ENCODE data around the gene CEP162.

The CEP162 gene

DNA sequence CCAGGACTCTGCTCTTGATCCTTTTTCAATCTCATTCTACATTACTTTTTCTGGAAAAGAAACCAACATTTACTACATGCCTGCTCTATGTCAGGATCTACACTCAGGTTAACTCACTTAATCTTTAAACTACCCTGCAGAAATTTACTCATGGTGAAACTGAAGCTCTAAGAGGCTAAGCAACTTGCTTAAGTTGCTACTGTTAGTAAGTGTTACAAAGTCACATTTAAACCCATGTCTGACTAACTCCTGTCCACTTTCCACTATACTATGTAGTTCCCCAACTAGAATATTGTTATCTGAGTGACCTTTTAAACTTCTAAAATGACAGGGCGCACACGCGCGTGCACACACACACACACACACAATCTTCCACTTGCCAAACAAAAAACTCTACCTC lies 5.0 kb downstream of the CEP162 start:
- H3K36me3 ChIP-seq (ENCODE audit: low read length) = no peaks in the 10 kb centered on the region
- 0 out of 2 replicates have a peak, but pooled peaks cover 3% of the 10 kb centered on the region for H3K79me2 ChIP-seq (ENCODE audit: insufficient read depth, low read length)
- H3K27ac ChIP-seq (ENCODE audit: low read depth, low read length) = no peak overlapping the region
- H3K4me2 ChIP-seq (ENCODE audit: low read depth, low read length, poor library complexity, severe bottlenecking) = no peak overlapping the region
- no peaks in the 10 kb centered on the region for H3F3A ChIP-seq (ENCODE audit: insufficient read depth)
- no peaks in the 10 kb centered on the region for H3K9me2 ChIP-seq (replicated peaks; ENCODE audit: insufficient read depth, low read length)
- TF ChIP-seq EZH2phosphoT487 (conservative IDR thresholded peaks at IDR 0.05; ENCODE audit: low read length) = no peak
- TF ChIP-seq, protein P1, sequence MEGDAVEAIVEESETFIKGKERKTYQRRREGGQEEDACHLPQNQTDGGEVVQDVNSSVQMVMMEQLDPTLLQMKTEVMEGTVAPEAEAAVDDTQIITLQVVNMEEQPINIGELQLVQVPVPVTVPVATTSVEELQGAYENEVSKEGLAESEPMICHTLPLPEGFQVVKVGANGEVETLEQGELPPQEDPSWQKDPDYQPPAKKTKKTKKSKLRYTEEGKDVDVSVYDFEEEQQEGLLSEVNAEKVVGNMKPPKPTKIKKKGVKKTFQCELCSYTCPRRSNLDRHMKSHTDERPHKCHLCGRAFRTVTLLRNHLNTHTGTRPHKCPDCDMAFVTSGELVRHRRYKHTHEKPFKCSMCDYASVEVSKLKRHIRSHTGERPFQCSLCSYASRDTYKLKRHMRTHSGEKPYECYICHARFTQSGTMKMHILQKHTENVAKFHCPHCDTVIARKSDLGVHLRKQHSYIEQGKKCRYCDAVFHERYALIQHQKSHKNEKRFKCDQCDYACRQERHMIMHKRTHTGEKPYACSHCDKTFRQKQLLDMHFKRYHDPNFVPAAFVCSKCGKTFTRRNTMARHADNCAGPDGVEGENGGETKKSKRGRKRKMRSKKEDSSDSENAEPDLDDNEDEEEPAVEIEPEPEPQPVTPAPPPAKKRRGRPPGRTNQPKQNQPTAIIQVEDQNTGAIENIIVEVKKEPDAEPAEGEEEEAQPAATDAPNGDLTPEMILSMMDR (IDR thresholded peaks at IDR 0.05; ENCODE audit: insufficient read depth, low read length, poor library complexity, severe bottlenecking) = no peak
- H2AFZ ChIP-seq (ENCODE audit: low read depth, low read length, severe bottlenecking) = no peak overlapping the region
- no peak overlapping the region for H3K9ac ChIP-seq (ENCODE audit: low read length)
- no peaks in the 10 kb centered on the region for H3K9me3 ChIP-seq (ENCODE audit: insufficient read depth, low read length)
- no peak overlapping the region for H3K4me3 ChIP-seq (ENCODE audit: insufficient read depth, low read length, poor library complexity, severe bottlenecking)
- no peaks in the 10 kb centered on the region for H4K20me1 ChIP-seq (ENCODE audit: low read depth, low read length)
- H3K27me3 ChIP-seq (ENCODE audit: low read length) = no peaks in the 10 kb centered on the region

DNA sequence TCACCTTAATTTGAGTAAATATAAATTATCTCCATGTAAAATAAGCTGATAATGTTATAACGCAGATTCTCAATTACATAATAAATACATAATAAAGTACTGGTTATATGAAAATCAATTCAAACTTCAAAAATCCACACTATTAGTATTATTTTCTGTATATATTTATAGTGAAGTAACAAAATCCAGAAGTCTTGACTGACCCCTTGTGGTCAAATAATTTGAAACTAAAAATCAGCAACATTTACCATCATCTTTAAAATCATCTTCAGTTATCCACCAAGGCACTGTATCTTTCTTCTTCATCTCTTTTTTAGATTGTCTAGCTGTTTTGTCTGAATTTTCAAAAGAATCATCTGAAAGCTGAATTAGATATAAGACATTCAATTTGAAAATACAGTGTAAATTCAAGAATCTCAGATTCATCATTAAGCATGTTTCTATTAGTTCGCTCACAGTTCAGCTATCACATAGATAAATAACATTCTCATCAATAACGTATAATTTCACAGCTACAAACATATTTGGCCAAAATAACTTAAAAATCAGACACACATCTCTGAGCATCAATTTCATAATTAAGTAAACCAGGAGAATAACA lies 6.5 kb downstream of the CEP162 start:
- no peak overlapping the region for H3K9ac ChIP-seq (ENCODE audit: low read length)
- H3K9me3 ChIP-seq (ENCODE audit: insufficient read depth, low read length) = no peaks in the 10 kb centered on the region
- no peak overlapping the region for H3K4me2 ChIP-seq (ENCODE audit: low read depth, low read length, poor library complexity, severe bottlenecking)
- H2AFZ ChIP-seq (ENCODE audit: low read depth, low read length, severe bottlenecking) = no peak overlapping the region
- H3K4me3 ChIP-seq (ENCODE audit: insufficient read depth, low read length, poor library complexity, severe bottlenecking) = no peak overlapping the region
- no peaks in the 10 kb centered on the region for H3F3A ChIP-seq (ENCODE audit: insufficient read depth)
- no peaks in the 10 kb centered on the region for H3K79me2 ChIP-seq (ENCODE audit: insufficient read depth, low read length)
- no peaks in the 10 kb centered on the region for H3K36me3 ChIP-seq (ENCODE audit: low read length)
- no peaks in the 10 kb centered on the region for H3K9me2 ChIP-seq (replicated peaks; ENCODE audit: insufficient read depth, low read length)
- no peaks in the 10 kb centered on the region for H4K20me1 ChIP-seq (ENCODE audit: low read depth, low read length)
- TF ChIP-seq EZH2phosphoT487 (conservative IDR thresholded peaks at IDR 0.05; ENCODE audit: low read length) = no peak
- TF ChIP-seq, protein P1 (IDR thresholded peaks at IDR 0.05; ENCODE audit: insufficient read depth, low read length, poor library complexity, severe bottlenecking) = peak; percentile 31
- H3K27me3 ChIP-seq (ENCODE audit: low read length) = no peaks in the 10 kb centered on the region
- H3K27ac ChIP-seq (ENCODE audit: low read depth, low read length) = no peak overlapping the region

DNA sequence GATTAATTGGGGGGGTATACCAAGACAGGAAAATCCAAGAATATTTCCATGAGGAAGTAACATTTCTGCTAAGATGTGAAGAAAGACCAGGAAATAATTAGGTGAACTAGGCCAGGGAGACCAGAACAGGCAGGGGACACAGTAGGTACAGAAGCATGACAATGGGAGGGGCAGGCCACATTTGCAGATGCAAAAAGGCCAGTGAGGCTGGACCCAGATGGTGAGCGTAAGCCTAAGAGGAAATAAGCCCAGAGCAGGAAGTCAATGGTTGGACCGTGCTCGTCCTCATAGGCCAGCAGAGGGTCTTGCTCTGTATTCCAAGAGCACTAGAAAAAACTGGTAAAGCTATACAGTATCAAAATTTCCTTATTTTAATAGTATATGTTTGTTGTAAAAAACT lies 9.4 kb downstream of the CEP162 start:
- no peak overlapping the region for H3K4me3 ChIP-seq (ENCODE audit: insufficient read depth, low read length, poor library complexity, severe bottlenecking)
- H3K27ac ChIP-seq (ENCODE audit: low read depth, low read length) = no peak overlapping the region
- no peaks in the 10 kb centered on the region for H3F3A ChIP-seq (ENCODE audit: insufficient read depth)
- H3K79me2 ChIP-seq (ENCODE audit: insufficient read depth, low read length) = no peaks in the 10 kb centered on the region
- no peaks in the 10 kb centered on the region for H3K27me3 ChIP-seq (ENCODE audit: low read length)
- H3K36me3 ChIP-seq (ENCODE audit: low read length) = no peaks in the 10 kb centered on the region
- H3K4me2 ChIP-seq (ENCODE audit: low read depth, low read length, poor library complexity, severe bottlenecking) = no peak overlapping the region
- H3K9ac ChIP-seq (ENCODE audit: low read length) = no peak overlapping the region
- H3K9me3 ChIP-seq (ENCODE audit: insufficient read depth, low read length) = no peaks in the 10 kb centered on the region
- H2AFZ ChIP-seq (ENCODE audit: low read depth, low read length, severe bottlenecking) = no peak overlapping the region
- H4K20me1 ChIP-seq (ENCODE audit: low read depth, low read length) = no peaks in the 10 kb centered on the region
- H3K9me2 ChIP-seq (replicated peaks; ENCODE audit: insufficient read depth, low read length) = no peaks in the 10 kb centered on the region
- no peak for TF ChIP-seq EZH2phosphoT487 (conservative IDR thresholded peaks at IDR 0.05; ENCODE audit: low read length)
- TF ChIP-seq, protein P1 (IDR thresholded peaks at IDR 0.05; ENCODE audit: insufficient read depth, low read length, poor library complexity, severe bottlenecking) = no peak
